SK-N-SH treated with all-trans-retinoic acid at 6 μM for 48 hours (cell line): ENCODE measurements around the gene DIP2C.

Experiments
- ATAC-seq: fragments of 200-7000 bp; cut with Tn5 transposase; 3 replicates; pipeline ENCODE4 v1.9.1; 2020; ENCODE audit warnings: mild to moderate bottlenecking, moderate library complexity
- ARNTL ChIP-seq: fragments of 450-650 bp; formaldehyde crosslinking; IDR thresholded peaks from 2 replicates; pipeline ENCODE4 v1.5.0; 2020; ENCODE audit warnings: low read depth, mild to moderate bottlenecking, moderate library complexity, borderline replicate concordance
- BACH2 ChIP-seq: fragments of 250-450 bp; sonication (Bioruptor Pico); IDR thresholded peaks from 2 replicates; pipeline ENCODE4 v1.9.0; 2021; ENCODE audit warnings: mild to moderate bottlenecking, borderline replicate concordance
- CSDC2 ChIP-seq: fragments of 250-450 bp; sonication (Bioruptor Pico); IDR thresholded peaks from 2 replicates; pipeline ENCODE4 v1.5.0; 2020; ENCODE audit warnings: mild to moderate bottlenecking, moderate library complexity
- CSRNP3 ChIP-seq: fragments of 250-450 bp; sonication (Bioruptor Pico); IDR thresholded peaks from 2 replicates; pipeline ENCODE4 v1.5.1; 2021; ENCODE audit warnings: mild to moderate bottlenecking, moderate library complexity
- ESRRG ChIP-seq: fragments of 250-450 bp; sonication (Bioruptor Pico); IDR thresholded peaks from 2 replicates; pipeline ENCODE4 v1.6.1; 2021; ENCODE audit warnings: mild to moderate bottlenecking
- GLIS3 ChIP-seq: fragments of 250-450 bp; sonication (Bioruptor Pico); IDR thresholded peaks from 2 replicates; pipeline ENCODE4 v1.5.0; 2020; ENCODE audit warnings: mild to moderate bottlenecking, moderate library complexity
- ISL1 ChIP-seq: fragments of 250-450 bp; sonication (Bioruptor Pico); IDR thresholded peaks from 2 replicates; pipeline ENCODE4 v2.1.2; 2022; ENCODE audit warnings: mild to moderate bottlenecking, moderate library complexity
- OSR1 ChIP-seq: fragments of 250-450 bp; sonication (Bioruptor Pico); IDR thresholded peaks from 2 replicates; pipeline ENCODE4 v1.8.0; 2022; ENCODE audit warnings: moderate library complexity, mild to moderate bottlenecking, inconsistent platforms
- PPARA ChIP-seq: fragments of 250-450 bp; sonication (Bioruptor Pico); IDR thresholded peaks from 2 replicates; pipeline ENCODE4 v1.5.0; 2020; ENCODE audit warnings: mild to moderate bottlenecking, borderline replicate concordance
- RARB ChIP-seq: fragments of 250-450 bp; sonication (Bioruptor Pico); IDR thresholded peaks from 2 replicates; pipeline ENCODE4 v1.8.0; 2021; ENCODE audit warnings: mild to moderate bottlenecking, moderate library complexity
- SNAI2 ChIP-seq: fragments of 250-450 bp; sonication (Bioruptor Pico); IDR thresholded peaks from 2 replicates; pipeline ENCODE4 v1.5.0; 2020; ENCODE audit warnings: mild to moderate bottlenecking, moderate library complexity
- TCF4 ChIP-seq: fragments of 250-450 bp; sonication (Bioruptor Pico); IDR thresholded peaks from 2 replicates; pipeline ENCODE4 v1.8.0; 2021; ENCODE audit warnings: mild to moderate bottlenecking, moderate library complexity, borderline replicate concordance
- TOX ChIP-seq: fragments of 250-450 bp; sonication (Bioruptor Pico); IDR thresholded peaks from 2 replicates; pipeline ENCODE4 v1.8.0; 2021; ENCODE audit warnings: mild to moderate bottlenecking, moderate library complexity, borderline replicate concordance
- ZC3H10 ChIP-seq: fragments of 250-450 bp; sonication (Bioruptor Pico); IDR thresholded peaks from 2 replicates; pipeline ENCODE4 v1.5.1; 2021; ENCODE audit warnings: mild to moderate bottlenecking, moderate library complexity
- ZFP3 ChIP-seq: fragments of 250-450 bp; sonication (Bioruptor Pico); IDR thresholded peaks from 2 replicates; pipeline ENCODE4 v1.5.0; 2020; ENCODE audit warnings: mild to moderate bottlenecking, moderate library complexity
- ZFP30 ChIP-seq: fragments of 450-650 bp; formaldehyde crosslinking; IDR thresholded peaks from 2 replicates; pipeline ENCODE4 v1.5.0; 2022; ENCODE audit warnings: mild to moderate bottlenecking, moderate library complexity
- ZNF8 ChIP-seq: fragments of 450-650 bp; formaldehyde crosslinking; IDR thresholded peaks from 2 replicates; pipeline ENCODE4 v1.5.0; 2020; ENCODE audit warnings: mild to moderate bottlenecking, moderate library complexity
- TF ChIP-seq, protein P1 (sequence below): fragments of 250-450 bp; sonication (Bioruptor Pico); IDR thresholded peaks from 2 replicates; pipeline ENCODE4 v1.5.0; 2020; ENCODE audit warnings: mild to moderate bottlenecking, moderate library complexity
- TF ChIP-seq, protein P2 (sequence below): fragments of 250-450 bp; sonication (Bioruptor Pico); IDR thresholded peaks from 2 replicates; pipeline ENCODE4 v1.5.1; 2020; ENCODE audit warnings: low read depth, mild to moderate bottlenecking, moderate library complexity
- TF ChIP-seq, protein P3 (sequence below): fragments of 250-450 bp; sonication (Bioruptor Pico); IDR thresholded peaks from 2 replicates; pipeline ENCODE4 v1.8.0; 2020; ENCODE audit warnings: mild to moderate bottlenecking, moderate library complexity, borderline replicate concordance

The DIP2C gene

DNA sequence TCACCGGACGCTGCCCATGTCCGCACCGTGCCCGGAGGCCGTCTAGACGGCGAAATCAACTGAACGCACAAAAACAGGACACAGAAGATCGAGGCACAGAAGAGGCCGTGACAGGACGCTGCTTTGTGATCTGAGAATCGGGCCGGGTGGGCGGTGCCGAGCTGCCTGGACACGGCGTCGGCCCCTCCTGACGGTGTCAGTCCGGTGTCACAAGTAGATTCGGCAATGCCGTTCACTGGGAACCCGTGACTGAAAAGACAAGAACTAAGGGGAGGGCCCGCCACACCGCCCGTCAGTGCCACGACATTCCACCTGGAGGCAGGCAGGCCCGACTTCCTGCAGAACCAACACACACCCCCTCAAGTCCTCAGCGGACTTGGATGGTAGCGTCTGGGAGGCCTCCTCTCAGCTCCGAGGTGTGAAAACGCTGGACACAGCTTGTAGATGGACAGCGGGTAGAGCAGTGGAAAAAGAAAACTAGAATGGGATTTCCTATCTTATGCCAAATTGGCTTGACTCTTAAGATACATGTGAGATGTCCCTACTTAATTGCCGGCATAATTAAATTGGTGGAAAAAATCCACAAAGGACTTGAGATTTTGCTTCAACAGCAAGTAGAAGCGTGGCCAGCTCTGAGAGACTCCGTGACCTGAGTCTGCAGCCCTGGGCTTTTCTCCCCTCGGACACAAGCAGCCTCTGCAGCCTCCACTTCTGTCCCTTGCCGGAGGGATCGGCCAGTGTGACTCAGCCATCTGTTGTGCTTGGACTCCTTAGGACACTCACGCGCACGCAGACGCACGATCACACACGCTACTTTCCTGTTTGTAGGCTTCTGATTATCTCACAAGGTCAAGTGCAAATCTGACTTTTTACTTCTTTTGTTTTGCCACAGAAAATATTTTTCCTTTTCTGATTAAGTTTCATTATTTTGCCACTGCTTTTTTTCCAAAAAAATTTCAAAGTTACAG lies 269.0 kb downstream of the DIP2C start:
- ATAC-seq, result no peak
- no peak for TF ChIP-seq ZNF8 (CRISPR knock-in tag)
- no peak for TF ChIP-seq ZFP3 (CRISPR knock-in tag)
- TF ChIP-seq, protein P1, sequence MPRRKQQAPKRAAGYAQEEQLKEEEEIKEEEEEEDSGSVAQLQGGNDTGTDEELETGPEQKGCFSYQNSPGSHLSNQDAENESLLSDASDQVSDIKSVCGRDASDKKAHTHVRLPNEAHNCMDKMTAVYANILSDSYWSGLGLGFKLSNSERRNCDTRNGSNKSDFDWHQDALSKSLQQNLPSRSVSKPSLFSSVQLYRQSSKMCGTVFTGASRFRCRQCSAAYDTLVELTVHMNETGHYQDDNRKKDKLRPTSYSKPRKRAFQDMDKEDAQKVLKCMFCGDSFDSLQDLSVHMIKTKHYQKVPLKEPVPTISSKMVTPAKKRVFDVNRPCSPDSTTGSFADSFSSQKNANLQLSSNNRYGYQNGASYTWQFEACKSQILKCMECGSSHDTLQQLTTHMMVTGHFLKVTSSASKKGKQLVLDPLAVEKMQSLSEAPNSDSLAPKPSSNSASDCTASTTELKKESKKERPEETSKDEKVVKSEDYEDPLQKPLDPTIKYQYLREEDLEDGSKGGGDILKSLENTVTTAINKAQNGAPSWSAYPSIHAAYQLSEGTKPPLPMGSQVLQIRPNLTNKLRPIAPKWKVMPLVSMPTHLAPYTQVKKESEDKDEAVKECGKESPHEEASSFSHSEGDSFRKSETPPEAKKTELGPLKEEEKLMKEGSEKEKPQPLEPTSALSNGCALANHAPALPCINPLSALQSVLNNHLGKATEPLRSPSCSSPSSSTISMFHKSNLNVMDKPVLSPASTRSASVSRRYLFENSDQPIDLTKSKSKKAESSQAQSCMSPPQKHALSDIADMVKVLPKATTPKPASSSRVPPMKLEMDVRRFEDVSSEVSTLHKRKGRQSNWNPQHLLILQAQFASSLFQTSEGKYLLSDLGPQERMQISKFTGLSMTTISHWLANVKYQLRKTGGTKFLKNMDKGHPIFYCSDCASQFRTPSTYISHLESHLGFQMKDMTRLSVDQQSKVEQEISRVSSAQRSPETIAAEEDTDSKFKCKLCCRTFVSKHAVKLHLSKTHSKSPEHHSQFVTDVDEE (CRISPR knock-in tag), result no peak
- no peak for TF ChIP-seq SNAI2 (CRISPR knock-in tag)
- no peak for TF ChIP-seq RARB (CRISPR knock-in tag)
- no peak for TF ChIP-seq ARNTL (CRISPR knock-in tag)
- TF ChIP-seq TCF4 (CRISPR knock-in tag), result no peak
- no peak for TF ChIP-seq ZC3H10 (CRISPR knock-in tag)
- no peak for TF ChIP-seq OSR1 (CRISPR knock-in tag)

DNA sequence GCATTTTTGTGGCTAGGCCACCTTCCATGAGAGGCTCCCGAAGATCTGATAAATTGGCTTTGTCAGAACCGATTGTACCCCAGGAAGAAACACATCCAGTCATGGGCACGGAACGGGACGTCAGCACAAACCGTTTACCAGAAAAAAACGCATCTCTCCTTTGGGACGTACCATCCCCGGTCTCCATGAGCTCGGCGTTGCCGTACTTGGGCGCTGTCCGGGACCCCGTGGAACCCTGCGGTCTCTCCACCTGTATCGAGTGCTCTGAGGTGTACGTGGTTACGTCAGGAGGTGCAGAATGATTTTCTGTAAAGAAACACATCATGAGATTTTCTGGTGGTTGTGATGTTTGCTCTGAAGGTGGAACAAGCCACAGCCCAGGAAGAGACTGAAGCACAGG lies 270.6 kb downstream of the DIP2C start:
- TF ChIP-seq SNAI2 (CRISPR knock-in tag), result no peak
- TF ChIP-seq RARB (CRISPR knock-in tag), result no peak
- TF ChIP-seq PPARA, result no peak
- no peak for TF ChIP-seq ZC3H10 (CRISPR knock-in tag)
- no peak for ATAC-seq

DNA sequence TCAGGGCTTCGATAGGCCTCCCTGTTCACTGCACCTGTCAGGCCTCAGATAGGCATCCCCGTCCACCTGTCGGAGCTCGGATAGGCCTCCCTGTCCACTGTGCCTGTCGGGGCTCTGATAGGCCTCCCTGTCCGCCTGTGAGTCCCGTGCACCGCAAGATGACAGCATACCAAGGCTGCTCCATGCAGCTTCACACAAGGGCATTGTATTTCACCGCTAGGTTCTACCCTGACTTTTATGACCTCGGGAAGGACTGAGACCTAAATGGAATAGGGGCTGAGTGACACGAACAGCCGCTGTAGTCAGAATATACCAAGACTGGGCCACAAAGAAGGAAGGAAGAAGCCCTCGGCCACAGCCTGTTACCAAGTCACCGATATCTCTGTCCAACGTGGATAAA lies 271.2 kb downstream of the DIP2C start:
- ATAC-seq, result no peak
- TF ChIP-seq SNAI2 (CRISPR knock-in tag), result no peak
- TF ChIP-seq ESRRG, result no peak
- TF ChIP-seq, protein P2, sequence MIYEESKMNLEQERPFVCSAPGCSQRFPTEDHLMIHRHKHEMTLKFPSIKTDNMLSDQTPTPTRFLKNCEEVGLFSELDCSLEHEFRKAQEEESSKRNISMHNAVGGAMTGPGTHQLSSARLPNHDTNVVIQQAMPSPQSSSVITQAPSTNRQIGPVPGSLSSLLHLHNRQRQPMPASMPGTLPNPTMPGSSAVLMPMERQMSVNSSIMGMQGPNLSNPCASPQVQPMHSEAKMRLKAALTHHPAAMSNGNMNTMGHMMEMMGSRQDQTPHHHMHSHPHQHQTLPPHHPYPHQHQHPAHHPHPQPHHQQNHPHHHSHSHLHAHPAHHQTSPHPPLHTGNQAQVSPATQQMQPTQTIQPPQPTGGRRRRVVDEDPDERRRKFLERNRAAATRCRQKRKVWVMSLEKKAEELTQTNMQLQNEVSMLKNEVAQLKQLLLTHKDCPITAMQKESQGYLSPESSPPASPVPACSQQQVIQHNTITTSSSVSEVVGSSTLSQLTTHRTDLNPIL (CRISPR knock-in tag), result no peak
- no peak for TF ChIP-seq TOX
- no peak for TF ChIP-seq CSDC2 (CRISPR knock-in tag)
- no peak for TF ChIP-seq GLIS3 (CRISPR knock-in tag)
- TF ChIP-seq RARB (CRISPR knock-in tag), result no peak

GRCh38 chr10:416091-416515 lies 273.4 kb downstream of the DIP2C start:
- TF ChIP-seq ZC3H10 (CRISPR knock-in tag) (no peak), TCF4 (CRISPR knock-in tag) (no peak), CSRNP3 (CRISPR knock-in tag) (no peak), RARB (CRISPR knock-in tag) (no peak), ESRRG (no peak), GLIS3 (CRISPR knock-in tag) (no peak), SNAI2 (CRISPR knock-in tag) (no peak), TOX (no peak), ISL1 (no peak), BACH2 (CRISPR knock-in tag) (no peak), ARNTL (CRISPR knock-in tag) (no peak), CSDC2 (CRISPR knock-in tag) (no peak), ZFP30 (CRISPR knock-in tag) (no peak), ZFP3 (CRISPR knock-in tag) (no peak)
- TF ChIP-seq, protein P3, sequence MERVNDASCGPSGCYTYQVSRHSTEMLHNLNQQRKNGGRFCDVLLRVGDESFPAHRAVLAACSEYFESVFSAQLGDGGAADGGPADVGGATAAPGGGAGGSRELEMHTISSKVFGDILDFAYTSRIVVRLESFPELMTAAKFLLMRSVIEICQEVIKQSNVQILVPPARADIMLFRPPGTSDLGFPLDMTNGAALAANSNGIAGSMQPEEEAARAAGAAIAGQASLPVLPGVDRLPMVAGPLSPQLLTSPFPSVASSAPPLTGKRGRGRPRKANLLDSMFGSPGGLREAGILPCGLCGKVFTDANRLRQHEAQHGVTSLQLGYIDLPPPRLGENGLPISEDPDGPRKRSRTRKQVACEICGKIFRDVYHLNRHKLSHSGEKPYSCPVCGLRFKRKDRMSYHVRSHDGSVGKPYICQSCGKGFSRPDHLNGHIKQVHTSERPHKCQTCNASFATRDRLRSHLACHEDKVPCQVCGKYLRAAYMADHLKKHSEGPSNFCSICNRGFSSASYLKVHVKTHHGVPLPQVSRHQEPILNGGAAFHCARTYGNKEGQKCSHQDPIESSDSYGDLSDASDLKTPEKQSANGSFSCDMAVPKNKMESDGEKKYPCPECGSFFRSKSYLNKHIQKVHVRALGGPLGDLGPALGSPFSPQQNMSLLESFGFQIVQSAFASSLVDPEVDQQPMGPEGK, result no peak
- TF ChIP-seq, protein P2 (CRISPR knock-in tag), result no peak
- TF ChIP-seq, all 23 proteins: peak for 0
- ATAC-seq, result no peak
